GM12873 (cell line): Measurements from ENCODE around the gene SUSD6.

Experiments used
- TF ChIP-seq, protein P1 (sequence below): IDR thresholded peaks from 2 replicates; pipeline ENCODE4 v1.5.1; 2012; ENCODE audit warnings: low read depth, mild to moderate bottlenecking, moderate library complexity, low read length, control low read depth; ENCODE audit not compliant: insufficient read depth; ENCODE audit errors: missing control alignments

The SUSD6 gene

DNA sequence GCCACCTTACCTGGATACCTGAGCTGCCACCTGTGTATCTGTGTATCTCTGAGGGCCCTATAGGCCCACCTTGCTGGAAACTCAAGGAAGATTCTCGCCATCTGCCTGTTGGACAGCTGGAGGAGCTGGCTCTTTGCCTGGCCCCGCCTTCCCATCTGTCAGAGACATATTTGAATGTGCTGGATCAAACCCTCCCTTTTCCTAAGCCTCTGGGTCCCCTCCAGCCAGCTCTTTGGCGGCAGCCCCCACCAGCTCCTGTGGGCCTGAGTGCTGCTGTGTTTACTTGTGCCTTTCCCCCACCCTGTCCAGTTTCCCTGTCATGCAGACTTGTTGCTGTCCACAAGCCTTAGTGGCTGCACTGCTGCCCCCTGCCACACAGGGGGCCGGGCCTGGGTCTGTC is 99.7 kb downstream of the SUSD6 start:
- TF ChIP-seq, protein P1, sequence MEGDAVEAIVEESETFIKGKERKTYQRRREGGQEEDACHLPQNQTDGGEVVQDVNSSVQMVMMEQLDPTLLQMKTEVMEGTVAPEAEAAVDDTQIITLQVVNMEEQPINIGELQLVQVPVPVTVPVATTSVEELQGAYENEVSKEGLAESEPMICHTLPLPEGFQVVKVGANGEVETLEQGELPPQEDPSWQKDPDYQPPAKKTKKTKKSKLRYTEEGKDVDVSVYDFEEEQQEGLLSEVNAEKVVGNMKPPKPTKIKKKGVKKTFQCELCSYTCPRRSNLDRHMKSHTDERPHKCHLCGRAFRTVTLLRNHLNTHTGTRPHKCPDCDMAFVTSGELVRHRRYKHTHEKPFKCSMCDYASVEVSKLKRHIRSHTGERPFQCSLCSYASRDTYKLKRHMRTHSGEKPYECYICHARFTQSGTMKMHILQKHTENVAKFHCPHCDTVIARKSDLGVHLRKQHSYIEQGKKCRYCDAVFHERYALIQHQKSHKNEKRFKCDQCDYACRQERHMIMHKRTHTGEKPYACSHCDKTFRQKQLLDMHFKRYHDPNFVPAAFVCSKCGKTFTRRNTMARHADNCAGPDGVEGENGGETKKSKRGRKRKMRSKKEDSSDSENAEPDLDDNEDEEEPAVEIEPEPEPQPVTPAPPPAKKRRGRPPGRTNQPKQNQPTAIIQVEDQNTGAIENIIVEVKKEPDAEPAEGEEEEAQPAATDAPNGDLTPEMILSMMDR, result no peak

GRCh38 chr14:69711477-69711876 is 100.1 kb downstream of the SUSD6 start:
- TF ChIP-seq, protein P1, result no peak

DNA sequence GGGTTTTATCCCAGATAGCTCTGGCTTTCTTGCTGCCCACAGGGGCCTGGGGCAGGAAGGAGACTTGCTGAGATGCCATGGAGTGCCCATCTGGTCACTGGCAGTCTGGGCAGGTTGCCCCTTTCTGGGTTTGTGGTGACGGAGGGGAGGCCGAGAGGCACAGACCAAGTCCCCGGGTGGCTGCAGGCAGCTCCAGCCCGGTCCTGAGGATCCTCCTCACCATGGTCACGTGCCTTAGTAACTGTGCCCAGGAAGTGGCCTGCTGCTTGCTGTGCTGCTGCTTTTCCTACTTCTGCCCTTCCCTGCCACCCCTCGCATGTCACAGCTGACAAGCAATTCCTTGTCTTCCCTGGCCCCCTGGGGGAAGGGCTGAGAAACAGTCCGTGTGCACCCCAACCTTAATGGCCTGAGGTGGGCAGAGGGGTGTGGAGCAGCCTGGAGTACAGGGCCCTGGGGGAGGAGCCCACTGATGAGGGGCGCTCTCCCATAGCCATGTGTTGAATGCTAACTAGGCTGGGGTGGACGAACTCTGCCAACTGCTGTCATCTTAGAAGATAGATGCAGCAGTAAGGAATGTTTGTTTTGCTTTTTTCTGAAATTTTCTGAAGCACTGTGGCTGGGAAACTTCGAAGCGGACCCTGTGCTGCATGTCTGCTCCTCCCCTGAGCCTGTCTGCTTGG is 100.6 kb downstream of the SUSD6 start:
- TF ChIP-seq, protein P1, result no peak

DNA sequence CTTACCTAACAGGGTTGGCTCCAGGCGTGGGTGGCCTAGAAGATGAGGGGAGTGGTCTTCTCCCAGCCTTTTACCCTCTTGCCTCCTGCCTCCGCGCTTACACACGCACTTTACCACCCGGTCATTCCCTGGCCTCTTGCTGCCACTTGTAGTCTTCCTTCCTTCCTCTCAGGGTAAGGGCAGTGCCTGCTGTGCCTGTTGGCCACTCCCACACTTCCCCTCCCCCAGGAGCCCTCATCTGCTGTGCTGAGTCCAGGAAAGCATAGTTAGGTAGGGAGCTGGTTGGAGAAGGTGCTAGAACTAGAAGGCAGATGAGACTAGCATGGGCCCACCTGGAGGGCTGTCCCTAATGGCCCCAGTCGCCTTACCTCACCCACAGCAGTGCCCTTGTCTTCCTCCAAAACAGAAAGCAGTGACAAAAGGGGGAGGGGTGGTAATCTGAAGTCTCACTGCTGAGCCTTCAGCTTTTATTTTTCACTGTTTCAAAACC is 101.2 kb downstream of the SUSD6 start:
- TF ChIP-seq, protein P1, result no peak

GRCh38 chr14:69713209-69713781 is 101.9 kb downstream of the SUSD6 start:
- TF ChIP-seq, protein P1, result no peak

GRCh38 chr14:69713993-69714679 is 102.7 kb downstream of the SUSD6 start:
- TF ChIP-seq, protein P1, result no peak
